MM.1S (cell line): ENCODE data around the gene DIRAS1.

ENCODE experiments used
- DNase-seq: peaks from one replicate; pipeline ENCODE4 v3.0.0-alpha.2; 2015
- H2AFZ ChIP-seq: fragments of 300-600 bp; sonication (generic); 2 replicates; pipeline ENCODE4 v1.6.0; 2016; ENCODE audit warnings: antibody characterized with exemption, low read length
- H3F3A ChIP-seq: fragments of 300-600 bp; sonication (generic); 2 replicates; pipeline ENCODE4 v1.6.1; 2016; ENCODE audit warnings: mild to moderate bottlenecking, antibody characterized with exemption, low read length, moderate library complexity, mixed read lengths; ENCODE audit not compliant: insufficient read depth
- H3K27ac ChIP-seq: fragments of 300-600 bp; sonication (generic); 2 replicates; pipeline ENCODE4 v1.5.1; 2016; ENCODE audit warnings: mild to moderate bottlenecking, low read length
- H3K27me3 ChIP-seq: fragments of 300-600 bp; sonication (generic); replicated peaks from 2 replicates; pipeline ENCODE4 v1.6.0; 2016; ENCODE audit warnings: low read length; ENCODE audit not compliant: insufficient read depth
- H3K36me3 ChIP-seq: fragments of 300-600 bp; sonication (generic); replicated peaks from 2 replicates; pipeline ENCODE4 v1.6.1; 2016; ENCODE audit warnings: mild to moderate bottlenecking, low read length, mixed read lengths; ENCODE audit not compliant: insufficient read depth
- H3K4me1 ChIP-seq: fragments of 300-600 bp; sonication (generic); 2 replicates; pipeline ENCODE4 v1.6.1; 2016; ENCODE audit warnings: low read length, mixed read lengths
- H3K4me2 ChIP-seq: fragments of 300-600 bp; sonication (generic); 2 replicates; pipeline ENCODE4 v1.6.0; 2016; ENCODE audit warnings: low read depth, low read length
- H3K4me3 ChIP-seq: fragments of 300-600 bp; sonication (generic); 2 replicates; pipeline ENCODE4 v1.5.1; 2016; ENCODE audit warnings: low read length, mixed read lengths
- H3K79me2 ChIP-seq: fragments of 300-600 bp; sonication (generic); 2 replicates; pipeline ENCODE4 v1.6.1; 2016; ENCODE audit warnings: mixed run types, low read length, mixed read lengths
- H3K9ac ChIP-seq: fragments of 300-600 bp; sonication (generic); 2 replicates; pipeline ENCODE4 v1.6.1; 2016; ENCODE audit warnings: low read length, mixed read lengths
- H3K9me2 ChIP-seq: fragments of 300-600 bp; sonication (generic); replicated peaks from 2 replicates; pipeline ENCODE4 v1.6.1; 2016; ENCODE audit warnings: mild to moderate bottlenecking, low read length, mixed read lengths; ENCODE audit not compliant: insufficient read depth
- H3K9me3 ChIP-seq: fragments of 300-600 bp; sonication (generic); replicated peaks from 2 replicates; pipeline ENCODE4 v1.6.1; 2016; ENCODE audit warnings: mild to moderate bottlenecking, low read length, mixed read lengths; ENCODE audit not compliant: insufficient read depth
- H4K20me1 ChIP-seq: fragments of 300-600 bp; sonication (generic); 2 replicates; pipeline ENCODE4 v1.6.1; 2016; ENCODE audit warnings: mild to moderate bottlenecking, low read length, moderate library complexity, mixed read lengths; ENCODE audit not compliant: insufficient read depth
- CTCF ChIP-seq: fragments of 300-600 bp; sonication (generic); IDR thresholded peaks from 2 replicates; pipeline ENCODE4 v1.5.1; 2016; ENCODE audit warnings: antibody characterized with exemption, low read length, mixed read lengths
- EZH2 ChIP-seq: fragments of 300-600 bp; sonication (generic); optimal IDR thresholded peaks from 2 replicates; pipeline ENCODE3; 2017; ENCODE audit warnings: low read depth, mild to moderate bottlenecking, antibody characterized with exemption, low read length, mixed read lengths
- EZH2phosphoT487 ChIP-seq: fragments of 300-600 bp; sonication (generic); IDR thresholded peaks from 2 replicates; pipeline ENCODE4 v1.6.1; 2018; ENCODE audit warnings: antibody characterized with exemption, low read length

Gene DIRAS1

GRCh38 chr19:2726904-2727639, 5.9 kb upstream of the DIRAS1 start:
- no peaks in the 10 kb centered on the region for H3K9me2 ChIP-seq
- H3K9ac ChIP-seq, result no peak overlapping the region
- no peaks in the 10 kb centered on the region for H3K4me1 ChIP-seq
- no peaks in the 10 kb centered on the region for H4K20me1 ChIP-seq
- H3K79me2 ChIP-seq, result no peaks in the 10 kb centered on the region
- H3K4me3 ChIP-seq, result no peak overlapping the region
- H3F3A ChIP-seq, result no peaks in the 10 kb centered on the region
- TF ChIP-seq EZH2 (peak; percentile 15), CTCF (no peak), EZH2phosphoT487 (no peak)
- no peaks in the 10 kb centered on the region for H3K36me3 ChIP-seq
- H3K4me2 ChIP-seq, result no peak overlapping the region
- H2AFZ ChIP-seq, result no peak overlapping the region; the same call in 1 of the 2 replicates
- no peak overlapping the region for H3K27ac ChIP-seq
- peaks cover 54% of the 10 kb centered on the region for H3K27me3 ChIP-seq
- H3K9me3 ChIP-seq, result no peaks in the 10 kb centered on the region
- no peak for DNase-seq

GRCh38 chr19:2726160-2726855, 5.1 kb upstream of the DIRAS1 start:
- Histone ChIP-seq H3K4me3 (no peak overlapping the region), H3K27ac (no peak overlapping the region), H3K9ac (no peak overlapping the region), H3K27me3 (peaks cover 61% of the 10 kb centered on the region), H3K9me2 (no peaks in the 10 kb centered on the region), H3K79me2 (no peaks in the 10 kb centered on the region), H3K36me3 (no peaks in the 10 kb centered on the region), H3F3A (no peaks in the 10 kb centered on the region), H4K20me1 (no peaks in the 10 kb centered on the region), H3K4me1 (no peaks in the 10 kb centered on the region), H3K9me3 (no peaks in the 10 kb centered on the region), H2AFZ (no peak overlapping the region), H3K4me2 (no peak overlapping the region)
- no peak for DNase-seq
- TF ChIP-seq EZH2phosphoT487, result no peak
- no peak for TF ChIP-seq CTCF
- no peak for TF ChIP-seq EZH2

GRCh38 chr19:2724148-2724557, 3.0 kb upstream of the DIRAS1 start:
- H3K9ac ChIP-seq, result no peak overlapping the region
- H3K4me2 ChIP-seq, result no peak overlapping the region
- no peak for TF ChIP-seq EZH2
- TF ChIP-seq CTCF, result no peak
- TF ChIP-seq EZH2phosphoT487, result no peak
- no peak for DNase-seq
- H3F3A ChIP-seq, result 0 out of 2 replicates have a peak, but pooled peaks cover 4% of the 10 kb centered on the region
- no peak overlapping the region for H3K27ac ChIP-seq
- no peaks in the 10 kb centered on the region for H3K4me1 ChIP-seq
- no peaks in the 10 kb centered on the region for H3K9me2 ChIP-seq
- H3K4me3 ChIP-seq, result no peak overlapping the region
- peaks cover 76% of the 10 kb centered on the region for H3K27me3 ChIP-seq
- no peaks in the 10 kb centered on the region for H3K9me3 ChIP-seq
- H3K79me2 ChIP-seq, result no peaks in the 10 kb centered on the region
- no peaks in the 10 kb centered on the region for H3K36me3 ChIP-seq
- H2AFZ ChIP-seq, result no peak overlapping the region
- no peaks in the 10 kb centered on the region for H4K20me1 ChIP-seq
